Caki2 (cell line): ENCODE measurements around the gene DTNA. TPM values are rescaled to one million over a fixed set of nuclear protein-coding genes. Genes with fewer than 3 reads are reported as not detected.

Source experiments
- DNase-seq: peaks from one replicate; pipeline ENCODE4 v3.0.0-alpha.2; 2015; ENCODE audit warnings: low read depth
- in situ Hi-C: cut with HindIII; loops from 2 replicates; pipeline ENCODE4 v1.10.0; 2016; ENCODE audit warnings: low sequenced_read_pairs, low pct_unique_long_range_greater_than_20kb, mixed read lengths
- total RNA-seq: library from RNA; depleted of rRNA; stranded (reverse); fragments of >200 nt; shearing (Covaris generic); gene quantifications from 2 replicates; pipeline ENCODE4 v1.2.3, GENCODE V29; 2014; ENCODE audit warnings: low replicate concordance

DTNA gene
- total RNA-seq, 1 experiment from 2014 or later: 0.34 TPM

- in situ Hi-C loops: no loop called here
- no peak for DNase-seq
These were observed 111.6 kb downstream of the DTNA start for GRCh38 chr18:34821669-34822210.

- DNase-seq: no peak
- in situ Hi-C loops: no loop called here
These were observed 118.0 kb downstream of the DTNA start for GRCh38 chr18:34828093-34828492.

GRCh38 chr18:34834897-34835296 lies 124.8 kb downstream of the DTNA start:
- in situ Hi-C loops: no loop called here
- DNase-seq: no peak

GRCh38 chr18:34835466-34835865 lies 125.4 kb downstream of the DTNA start:
- DNase-seq: no peak
- in situ Hi-C loops: no loop called here

- DNase-seq: no peak
These were observed 127.7 kb downstream of the DTNA start for GRCh38 chr18:34837769-34838272.

GRCh38 chr18:34838669-34839068 lies 128.6 kb downstream of the DTNA start:
- DNase-seq: no peak
- in situ Hi-C loops: no loop called here

More at GRCh38 chr18:34837769-34838272, 127.7 kb downstream of the DTNA start:
- in situ Hi-C loops: no loop called here

- peak; percentile 0 for DNase-seq
- in situ Hi-C loops: no loop called here
These were observed 130.2 kb downstream of the DTNA start for GRCh38 chr18:34840256-34840826.

GRCh38 chr18:34841891-34842290 lies 131.8 kb downstream of the DTNA start:
- in situ Hi-C loops: no loop called here
- DNase-seq: no peak

- DNase-seq: no peak
- in situ Hi-C loops: no loop called here
These were observed 134.0 kb downstream of the DTNA start for GRCh38 chr18:34844072-34844471.

- in situ Hi-C loops: no loop called here
- no peak for DNase-seq
These were observed 134.8 kb downstream of the DTNA start for GRCh38 chr18:34844732-34845459.

GRCh38 chr18:34847408-34847807 lies 137.3 kb downstream of the DTNA start:
- DNase-seq: no peak
- in situ Hi-C loops: no loop called here

- in situ Hi-C loops: no loop called here
- DNase-seq: no peak
These were observed 138.1 kb downstream of the DTNA start for GRCh38 chr18:34848156-34848555.

- in situ Hi-C loops: no loop called here
- no peak for DNase-seq
These were observed 138.6 kb downstream of the DTNA start for GRCh38 chr18:34848695-34849094.

GRCh38 chr18:34857320-34857719 lies 147.2 kb downstream of the DTNA start:
- in situ Hi-C loops: no loop called here
- no peak for DNase-seq

- DNase-seq: no peak
- in situ Hi-C loops: no loop called here
These were observed 148.1 kb downstream of the DTNA start for GRCh38 chr18:34858188-34858587.

GRCh38 chr18:34859496-34859895 lies 149.4 kb downstream of the DTNA start:
- in situ Hi-C loops: no loop called here
- no peak for DNase-seq

- DNase-seq: no peak
- in situ Hi-C loops: no loop called here
These were observed 152.5 kb downstream of the DTNA start for GRCh38 chr18:34862561-34862960.

GRCh38 chr18:34863702-34864101 lies 153.6 kb downstream of the DTNA start:
- no peak for DNase-seq
- in situ Hi-C loops: no loop called here

GRCh38 chr18:34864836-34865497 lies 154.9 kb downstream of the DTNA start:
- in situ Hi-C loops: no loop called here
- no peak for DNase-seq
